GM12801 (cell line): ENCODE measurements around the gene NCOR2.

Experiments used
- TF ChIP-seq, protein P1 (sequence below): IDR thresholded peaks from one replicate; pipeline ENCODE4 v1.5.1; 2011; ENCODE audit warnings: control low read depth; ENCODE audit not compliant: insufficient read length; ENCODE audit errors: extremely low read depth

The NCOR2 gene

DNA sequence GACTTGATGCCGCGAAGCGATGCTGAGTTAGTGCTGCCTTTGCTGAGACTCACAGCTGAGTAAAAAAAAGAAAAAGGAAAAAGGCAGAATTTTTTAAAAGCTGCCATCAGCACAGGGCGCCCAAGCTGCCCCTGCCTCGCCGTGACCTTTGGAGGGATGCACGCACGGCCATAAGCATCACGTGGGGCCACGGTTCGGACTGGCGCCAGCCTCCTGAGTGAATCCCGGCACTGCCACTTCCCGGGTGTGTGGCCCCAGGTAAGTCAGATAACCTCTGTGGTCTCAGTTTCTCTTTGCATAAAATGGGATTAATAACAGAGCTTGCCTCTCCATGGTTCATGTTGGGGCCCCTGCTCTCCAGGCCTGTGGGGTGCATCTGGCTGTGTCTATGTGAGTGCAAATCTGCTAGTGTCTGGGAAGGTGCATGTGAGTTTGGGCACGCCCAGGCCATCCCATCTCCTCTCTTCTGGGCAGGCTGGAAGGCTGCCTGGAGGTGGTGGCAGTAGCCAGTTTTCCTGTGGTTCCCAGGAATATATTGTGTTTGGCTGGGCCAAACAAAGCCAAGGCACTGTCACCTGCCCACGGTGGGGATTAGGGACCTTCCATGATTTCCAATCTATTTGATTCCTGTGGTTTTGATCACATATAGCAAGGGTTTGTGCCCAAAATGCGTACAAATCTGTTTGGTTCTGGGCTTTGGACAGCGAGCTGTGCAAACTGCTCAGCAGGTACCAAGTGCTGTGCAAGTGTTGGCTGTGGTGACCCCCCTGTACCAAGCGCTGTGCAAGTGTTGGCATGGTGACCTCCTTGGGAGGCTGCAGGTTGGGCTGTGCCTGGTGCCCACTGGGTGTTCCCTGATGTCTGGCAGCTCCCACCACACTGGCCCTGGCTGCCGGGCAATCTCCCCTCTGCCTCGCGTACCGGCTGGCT is 43.5 kb upstream of the NCOR2 start:
- TF ChIP-seq, protein P1, sequence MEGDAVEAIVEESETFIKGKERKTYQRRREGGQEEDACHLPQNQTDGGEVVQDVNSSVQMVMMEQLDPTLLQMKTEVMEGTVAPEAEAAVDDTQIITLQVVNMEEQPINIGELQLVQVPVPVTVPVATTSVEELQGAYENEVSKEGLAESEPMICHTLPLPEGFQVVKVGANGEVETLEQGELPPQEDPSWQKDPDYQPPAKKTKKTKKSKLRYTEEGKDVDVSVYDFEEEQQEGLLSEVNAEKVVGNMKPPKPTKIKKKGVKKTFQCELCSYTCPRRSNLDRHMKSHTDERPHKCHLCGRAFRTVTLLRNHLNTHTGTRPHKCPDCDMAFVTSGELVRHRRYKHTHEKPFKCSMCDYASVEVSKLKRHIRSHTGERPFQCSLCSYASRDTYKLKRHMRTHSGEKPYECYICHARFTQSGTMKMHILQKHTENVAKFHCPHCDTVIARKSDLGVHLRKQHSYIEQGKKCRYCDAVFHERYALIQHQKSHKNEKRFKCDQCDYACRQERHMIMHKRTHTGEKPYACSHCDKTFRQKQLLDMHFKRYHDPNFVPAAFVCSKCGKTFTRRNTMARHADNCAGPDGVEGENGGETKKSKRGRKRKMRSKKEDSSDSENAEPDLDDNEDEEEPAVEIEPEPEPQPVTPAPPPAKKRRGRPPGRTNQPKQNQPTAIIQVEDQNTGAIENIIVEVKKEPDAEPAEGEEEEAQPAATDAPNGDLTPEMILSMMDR: no peak

GRCh38 chr12:124610021-124610612 is 42.7 kb upstream of the NCOR2 start:
- TF ChIP-seq, protein P1: no peak

DNA sequence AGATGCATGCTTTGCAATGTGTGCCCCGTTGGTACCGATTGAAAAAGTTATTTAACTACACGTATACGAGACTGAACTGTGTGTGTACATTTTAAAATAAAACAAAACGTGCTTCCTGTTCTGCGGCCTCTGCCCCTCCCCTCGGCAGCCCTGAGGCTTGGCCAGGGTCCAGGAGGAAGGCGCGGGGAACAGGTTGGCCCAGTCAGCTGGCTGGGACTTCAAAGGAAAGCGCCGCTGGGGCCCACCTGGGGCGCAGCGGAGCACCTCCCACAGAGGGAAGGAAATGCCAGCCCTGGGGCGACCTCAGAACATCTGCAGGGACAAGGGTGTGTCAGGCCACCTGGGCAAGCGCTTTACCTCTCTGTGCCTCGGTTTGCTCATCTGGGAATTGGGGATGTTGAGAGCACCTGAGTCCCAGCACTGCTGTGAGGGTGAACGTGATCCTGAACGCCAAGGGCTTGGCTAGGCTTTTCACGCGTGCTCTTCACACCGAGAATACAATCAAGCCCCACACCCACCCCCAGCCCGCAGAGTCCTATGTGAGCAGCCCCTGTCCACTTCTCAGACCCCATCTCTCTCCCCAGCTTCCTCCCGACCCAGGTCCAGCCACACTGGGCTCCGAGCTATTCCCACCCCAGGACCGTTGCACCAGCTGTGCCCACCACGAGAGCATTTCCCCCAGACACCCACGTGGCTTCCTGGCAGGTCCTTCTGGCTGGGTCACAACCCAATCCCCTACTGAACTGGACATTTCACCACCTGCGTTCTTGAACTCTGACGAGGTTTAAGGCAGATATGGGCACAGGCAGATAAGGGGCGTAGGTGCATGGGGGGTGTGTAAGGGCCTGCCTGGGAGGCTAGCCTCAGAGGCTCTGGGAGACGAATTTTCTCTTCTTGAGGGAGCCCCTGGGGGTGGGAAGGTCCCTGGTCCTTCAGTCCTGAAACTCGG is 41.9 kb upstream of the NCOR2 start:
- TF ChIP-seq, protein P1: no peak

DNA sequence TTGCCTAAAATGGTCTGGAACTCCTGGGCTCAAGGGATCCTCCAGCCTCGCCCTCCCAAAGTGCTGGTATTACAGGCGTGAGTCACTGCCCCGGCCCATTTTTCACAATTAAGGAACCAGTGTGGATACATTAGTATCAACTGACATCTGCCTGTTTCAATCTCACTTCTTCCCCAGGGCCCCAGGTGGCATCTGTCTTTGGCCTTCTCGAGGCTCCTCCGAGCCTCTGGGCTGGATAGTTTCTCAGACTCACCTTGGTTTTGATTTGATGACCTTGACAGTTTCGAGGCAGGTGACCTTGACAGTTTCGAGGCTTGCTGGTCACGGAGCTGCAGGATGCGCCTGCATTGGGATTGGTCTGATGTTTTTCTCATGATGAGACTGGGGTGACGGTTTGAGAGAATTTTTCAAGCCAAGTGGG is 41.0 kb upstream of the NCOR2 start:
- TF ChIP-seq, protein P1: no peak

- TF ChIP-seq, protein P1: no peak
Measured at GRCh38 chr12:124607681-124608425, 40.4 kb upstream of the NCOR2 start.

DNA sequence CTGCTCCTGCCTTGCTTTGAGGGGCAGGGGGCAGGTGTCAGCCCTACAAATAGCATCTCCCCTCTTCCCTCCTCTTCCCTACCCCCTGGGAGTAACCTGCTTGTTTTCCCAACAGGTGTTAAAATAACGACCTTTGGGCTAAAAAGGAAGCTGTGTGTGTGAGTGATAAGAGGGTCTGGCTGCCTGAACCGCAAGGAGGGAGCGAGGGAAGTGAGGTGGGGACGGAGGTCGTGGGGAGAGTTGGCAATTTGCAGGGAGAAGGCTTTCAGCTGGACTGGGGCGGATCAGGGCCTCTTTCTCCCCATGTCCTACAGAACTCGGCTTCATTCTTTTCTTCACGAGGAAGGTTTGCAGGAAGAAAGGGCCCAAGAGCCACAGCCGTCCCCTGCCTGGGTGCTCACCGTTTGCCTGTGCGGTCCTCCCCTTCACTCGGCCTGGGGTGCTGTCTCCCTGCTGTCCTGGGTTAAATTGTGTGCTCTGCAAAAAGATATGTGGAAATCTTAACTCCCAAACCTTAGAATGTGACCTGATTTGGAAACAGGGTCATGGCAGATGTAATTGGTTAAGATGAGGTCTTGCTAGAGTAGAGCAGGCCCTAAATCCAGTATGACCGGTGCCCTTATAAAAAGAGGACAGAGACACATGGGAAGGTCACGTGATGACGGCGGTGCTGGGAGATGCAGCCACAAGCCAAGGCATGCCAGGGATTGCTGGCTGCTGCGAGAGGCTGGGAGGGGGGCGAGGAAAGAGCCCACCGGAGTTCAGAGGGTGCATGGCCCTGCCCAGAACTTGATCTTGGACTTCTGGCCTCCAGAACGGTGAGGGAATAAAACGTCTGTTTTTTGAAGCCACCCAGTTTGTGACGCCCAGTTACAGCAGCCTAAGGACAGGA is 38.7 kb upstream of the NCOR2 start:
- TF ChIP-seq, protein P1: no peak
